HepG2 (cell line): Measurements from ENCODE around the gene DNAJA2.

ENCODE experiments used
- DDIT3 ChIP-seq: sonication (generic); formaldehyde crosslinking; IDR thresholded peaks from 2 replicates; pipeline ENCODE4 v1.4.0; 2020; ENCODE audit warnings: mild to moderate bottlenecking, missing genetic modification reagents
- ZBTB8A ChIP-seq: sonication (generic); formaldehyde crosslinking; IDR thresholded peaks from 2 replicates; pipeline ENCODE4 v1.4.0; 2020; ENCODE audit warnings: mild to moderate bottlenecking, low read depth, missing genetic modification reagents, borderline replicate concordance

GRCh38 chr16:46972429-46973206, 856 bp downstream of the DNAJA2 start:
- TF ChIP-seq DDIT3 (CRISPR knock-in tag) (no peak), ZBTB8A (no peak)
